ENCODE data around the gene ATP6V1B1.

DNA sequence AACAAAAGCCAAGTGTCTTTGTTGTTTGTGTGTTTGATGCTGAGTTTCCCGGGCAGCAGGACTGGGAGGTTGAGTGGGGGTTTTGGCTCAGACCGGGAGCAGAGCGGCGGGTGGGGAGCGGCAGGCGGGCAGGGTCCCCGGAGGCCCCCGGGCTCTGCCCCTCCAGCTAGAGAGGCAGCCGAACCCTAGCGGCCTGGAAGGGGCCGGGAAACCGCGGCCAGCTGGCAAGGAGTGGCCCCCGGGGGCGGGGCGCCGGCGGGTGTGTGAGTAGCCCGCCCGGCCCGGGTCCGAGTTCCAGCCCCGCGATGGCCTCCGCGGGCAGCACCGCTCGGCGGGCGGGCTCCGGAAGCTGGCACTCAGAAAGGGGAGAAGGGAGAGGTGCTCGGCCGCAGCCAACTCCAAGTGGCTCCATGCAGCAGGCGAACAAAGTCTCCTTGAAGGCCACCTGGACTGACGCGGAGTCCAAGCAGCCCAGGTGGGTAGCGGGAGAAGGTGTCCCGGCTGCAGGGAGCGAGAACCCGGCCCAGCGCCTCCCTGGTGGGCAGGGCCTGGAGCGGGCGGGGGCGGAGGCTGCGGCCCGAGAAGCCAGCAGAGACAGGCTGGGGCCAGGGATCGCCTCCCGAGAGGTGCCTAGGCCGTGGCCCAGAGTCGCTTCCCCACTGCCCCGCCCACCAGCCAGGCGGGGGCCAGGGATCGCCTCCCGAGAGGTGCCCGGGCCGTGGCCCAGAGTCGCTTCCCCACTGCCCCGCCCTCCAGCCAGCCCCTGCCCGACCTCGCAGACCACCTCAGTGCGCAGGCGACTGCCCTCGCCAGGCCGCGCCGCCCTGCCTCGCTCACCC is 42.9 kb downstream of the ATP6V1B1 start, which contains the start of gene ANKRD53:
- TF ChIP-seq EZH2 (IDR thresholded peaks at IDR 0.05; ENCODE audit: low read length, unreplicated experiment), result no peak
- TF ChIP-seq, protein P1, sequence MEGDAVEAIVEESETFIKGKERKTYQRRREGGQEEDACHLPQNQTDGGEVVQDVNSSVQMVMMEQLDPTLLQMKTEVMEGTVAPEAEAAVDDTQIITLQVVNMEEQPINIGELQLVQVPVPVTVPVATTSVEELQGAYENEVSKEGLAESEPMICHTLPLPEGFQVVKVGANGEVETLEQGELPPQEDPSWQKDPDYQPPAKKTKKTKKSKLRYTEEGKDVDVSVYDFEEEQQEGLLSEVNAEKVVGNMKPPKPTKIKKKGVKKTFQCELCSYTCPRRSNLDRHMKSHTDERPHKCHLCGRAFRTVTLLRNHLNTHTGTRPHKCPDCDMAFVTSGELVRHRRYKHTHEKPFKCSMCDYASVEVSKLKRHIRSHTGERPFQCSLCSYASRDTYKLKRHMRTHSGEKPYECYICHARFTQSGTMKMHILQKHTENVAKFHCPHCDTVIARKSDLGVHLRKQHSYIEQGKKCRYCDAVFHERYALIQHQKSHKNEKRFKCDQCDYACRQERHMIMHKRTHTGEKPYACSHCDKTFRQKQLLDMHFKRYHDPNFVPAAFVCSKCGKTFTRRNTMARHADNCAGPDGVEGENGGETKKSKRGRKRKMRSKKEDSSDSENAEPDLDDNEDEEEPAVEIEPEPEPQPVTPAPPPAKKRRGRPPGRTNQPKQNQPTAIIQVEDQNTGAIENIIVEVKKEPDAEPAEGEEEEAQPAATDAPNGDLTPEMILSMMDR (conservative IDR thresholded peaks at IDR 0.05; ENCODE audit: low read depth, low read length), result no peak

Measured in PC-3 (cell line).